ENCODE measurements around the gene XKRX. TPM values are rescaled to one million over a fixed set of nuclear protein-coding genes. Genes with fewer than 3 reads are reported as not detected.

Gene XKRX
- total and polyA plus RNA-seq, 11 donors: 0.10 to 0.19 TPM; not detected in 9

DNA sequence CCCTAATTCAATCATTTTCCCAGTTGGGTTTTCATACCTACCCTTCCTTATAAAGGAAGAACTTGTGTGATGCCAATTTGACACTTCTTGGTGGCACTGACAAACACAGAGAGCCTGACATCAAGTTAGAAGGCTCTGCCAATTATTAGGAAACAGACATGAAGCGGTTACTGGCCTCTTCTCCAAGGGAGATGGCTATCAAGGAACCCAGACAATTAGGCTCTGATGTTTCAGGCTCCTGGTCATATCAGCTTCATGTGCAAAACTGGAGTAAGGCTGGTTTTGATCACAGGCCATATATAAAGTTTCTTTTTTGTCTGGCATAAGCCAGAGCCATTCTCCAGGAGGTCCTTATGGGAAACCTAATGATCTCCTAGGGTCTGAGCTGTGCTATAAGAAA, 41.2 kb upstream of the XKRX start:
- TF ChIP-seq, protein P1, sequence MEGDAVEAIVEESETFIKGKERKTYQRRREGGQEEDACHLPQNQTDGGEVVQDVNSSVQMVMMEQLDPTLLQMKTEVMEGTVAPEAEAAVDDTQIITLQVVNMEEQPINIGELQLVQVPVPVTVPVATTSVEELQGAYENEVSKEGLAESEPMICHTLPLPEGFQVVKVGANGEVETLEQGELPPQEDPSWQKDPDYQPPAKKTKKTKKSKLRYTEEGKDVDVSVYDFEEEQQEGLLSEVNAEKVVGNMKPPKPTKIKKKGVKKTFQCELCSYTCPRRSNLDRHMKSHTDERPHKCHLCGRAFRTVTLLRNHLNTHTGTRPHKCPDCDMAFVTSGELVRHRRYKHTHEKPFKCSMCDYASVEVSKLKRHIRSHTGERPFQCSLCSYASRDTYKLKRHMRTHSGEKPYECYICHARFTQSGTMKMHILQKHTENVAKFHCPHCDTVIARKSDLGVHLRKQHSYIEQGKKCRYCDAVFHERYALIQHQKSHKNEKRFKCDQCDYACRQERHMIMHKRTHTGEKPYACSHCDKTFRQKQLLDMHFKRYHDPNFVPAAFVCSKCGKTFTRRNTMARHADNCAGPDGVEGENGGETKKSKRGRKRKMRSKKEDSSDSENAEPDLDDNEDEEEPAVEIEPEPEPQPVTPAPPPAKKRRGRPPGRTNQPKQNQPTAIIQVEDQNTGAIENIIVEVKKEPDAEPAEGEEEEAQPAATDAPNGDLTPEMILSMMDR (IDR thresholded peaks at IDR 0.05): no peak
- no peak for TF ChIP-seq POLR2A (IDR thresholded peaks at IDR 0.05)
- H3K27me3 ChIP-seq: no peaks in the 10 kb centered on the region
- DNase-seq: no peak
- intact Hi-C loops (cut with DNase I): no loop called here
- no peaks in the 10 kb centered on the region for H3K36me3 ChIP-seq
- ATAC-seq: no peak
- H3K4me1 ChIP-seq: no peaks in the 10 kb centered on the region
- H3K9me3 ChIP-seq: no peaks in the 10 kb centered on the region
- H3K27ac ChIP-seq: no peak overlapping the region
- no peak overlapping the region for H3K4me3 ChIP-seq
- 69 to 88% (median 77%) methylated on average over 1 of the region's 1 CpG for WGBS, 4 donors

DNA sequence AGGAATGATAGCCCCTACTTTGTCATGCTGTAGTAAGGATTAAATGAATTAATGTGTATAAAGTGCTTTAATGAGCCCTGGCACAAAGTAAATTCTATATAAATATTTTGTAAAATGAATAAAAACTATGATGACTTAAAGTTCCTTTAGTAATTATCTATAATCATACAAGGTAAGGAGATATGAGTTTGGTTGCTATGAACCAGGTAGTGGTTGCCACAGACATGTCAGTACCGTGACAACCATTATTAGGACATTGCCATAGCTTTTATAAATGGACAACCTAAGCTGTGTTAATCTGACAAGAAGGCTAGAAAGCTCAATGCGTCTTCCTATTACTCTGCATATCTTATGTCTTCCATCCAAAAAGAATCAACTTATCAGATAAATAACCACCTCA, 40.7 kb upstream of the XKRX start, which contains the start of gene ARL13A:
Gene ARL13A (plus strand): TSS at position 301 of the 400 bp plus-strand sequence. CDS start 3,982 bp downstream, outside the sequence.
- DNase-seq (no peak), ATAC-seq (no peak)
- intact Hi-C loops (cut with DNase I): no loop called here
- Histone ChIP-seq H3K4me3 (no peak within 1 kb of the TSS), H3K9me3 (no peaks in the 10 kb centered on the region), H3K27ac (no peak within 1 kb of the TSS), H3K4me1 (no peaks in the 10 kb centered on the region), H3K36me3 (no peaks in the 10 kb centered on the region), H3K27me3 (no peaks in the 10 kb centered on the region)
- TF ChIP-seq POLR2A (IDR thresholded peaks at IDR 0.05): no peak
- TF ChIP-seq, protein P1 (IDR thresholded peaks at IDR 0.05): no peak
- 66 to 97% (median 79%) methylated on average over 2 of the region's 2 CpGs for WGBS, 4 donors

GRCh38 chrX:100964362-100964761, 35.6 kb upstream of the XKRX start:
- intact Hi-C loops (cut with DNase I): no loop called here
- peaks cover 0 to 6% (median 0%) of the 10 kb centered on the region in 12 donors for H3K9me3 ChIP-seq
- H3K27ac ChIP-seq: no peak overlapping the region
- no peak overlapping the region for H3K4me3 ChIP-seq
- ATAC-seq: no peak
- no peaks in the 10 kb centered on the region for H3K36me3 ChIP-seq
- no peak for DNase-seq
- TF ChIP-seq, protein P1 (IDR thresholded peaks at IDR 0.05): no peak
- TF ChIP-seq POLR2A (IDR thresholded peaks at IDR 0.05): no peak
- no peaks in the 10 kb centered on the region for H3K4me1 ChIP-seq
- no peaks in the 10 kb centered on the region for H3K27me3 ChIP-seq

DNA sequence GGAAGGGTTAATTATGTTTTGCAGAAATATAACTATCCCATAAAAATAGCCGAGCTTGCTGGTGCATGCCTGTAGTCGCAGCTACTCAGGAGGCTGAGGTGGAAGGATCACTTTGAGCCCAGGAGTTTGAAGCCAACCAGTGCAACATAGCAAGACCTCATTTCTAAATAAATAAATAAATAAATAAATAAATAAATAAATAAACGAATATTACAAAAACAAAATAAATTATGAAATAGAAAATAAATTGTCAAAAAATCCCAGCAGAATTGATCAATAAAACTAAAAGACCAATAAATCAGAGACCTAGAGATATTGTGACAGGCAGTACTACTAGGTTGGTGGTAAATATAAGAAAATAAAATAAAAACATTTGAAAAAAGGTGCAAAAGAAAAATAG, 34.1 kb upstream of the XKRX start:
- DNase-seq (no peak), ATAC-seq (no peak)
- Histone ChIP-seq H3K4me3 (no peak overlapping the region), H3K9me3 (peaks cover 0 to 6% (median 0%) of the 10 kb centered on the region in 12 donors), H3K36me3 (no peaks in the 10 kb centered on the region), H3K27ac (no peak overlapping the region), H3K4me1 (no peaks in the 10 kb centered on the region), H3K27me3 (peaks cover 0 to 3% (median 0%) of the 10 kb centered on the region in 9 donors)
- 68 to 92% (median 79%) methylated on average over 3 of the region's 3 CpGs for WGBS, 4 donors
- intact Hi-C loops (cut with DNase I): no loop called here
- TF ChIP-seq POLR2A (IDR thresholded peaks at IDR 0.05): no peak
- TF ChIP-seq, protein P1 (IDR thresholded peaks at IDR 0.05): no peak
